ENCODE data around the gene DSN1.

DSN1 gene

DNA sequence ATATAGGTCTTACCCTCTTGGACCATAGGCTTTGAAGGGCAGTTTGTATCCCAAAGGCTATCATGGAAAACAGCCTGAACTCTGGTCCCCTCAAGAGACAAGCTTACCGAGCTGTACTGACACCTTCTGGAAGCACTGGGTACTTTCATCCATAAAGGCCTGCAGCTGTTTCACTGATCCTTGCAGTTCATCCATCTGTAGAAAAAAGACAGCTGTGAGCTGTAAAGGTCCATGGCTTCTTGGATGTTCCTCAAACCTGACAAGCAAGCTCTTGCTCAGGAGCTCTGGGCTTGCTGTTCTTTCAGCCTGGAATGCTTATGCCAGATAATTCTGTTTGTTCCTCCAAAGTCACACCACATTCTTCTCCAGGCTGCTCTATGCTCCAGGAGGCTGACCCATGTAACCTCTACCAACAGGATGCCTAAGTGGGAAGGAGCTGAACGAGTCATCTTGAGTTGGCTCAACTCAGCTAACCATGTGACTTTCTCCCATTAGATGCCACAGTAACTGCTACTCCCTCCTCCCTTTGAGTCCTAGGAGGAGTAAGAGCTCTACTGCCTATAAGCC is 18.8 kb downstream of the DSN1 start:
- DNase-seq (ENCODE audit: low spot score) = peak; percentile 84

- no peak for DNase-seq (ENCODE audit: low spot score)
Observed at GRCh38 chr20:36752582-36752981, 21.0 kb downstream of the DSN1 start.

GRCh38 chr20:36745927-36746659 is 27.5 kb downstream of the DSN1 start, which contains the start of gene NDRG3:
Gene NDRG3 (minus strand): TSS chr20:36746090. CDS start chr20:36721735, 24,355 bp downstream.
- peak; percentile 95 for DNase-seq (ENCODE audit: low spot score)

GRCh38 chr20:36745234-36745926 is 28.2 kb downstream of the DSN1 start:
- DNase-seq (ENCODE audit: low spot score) = peak; percentile 38

DNA sequence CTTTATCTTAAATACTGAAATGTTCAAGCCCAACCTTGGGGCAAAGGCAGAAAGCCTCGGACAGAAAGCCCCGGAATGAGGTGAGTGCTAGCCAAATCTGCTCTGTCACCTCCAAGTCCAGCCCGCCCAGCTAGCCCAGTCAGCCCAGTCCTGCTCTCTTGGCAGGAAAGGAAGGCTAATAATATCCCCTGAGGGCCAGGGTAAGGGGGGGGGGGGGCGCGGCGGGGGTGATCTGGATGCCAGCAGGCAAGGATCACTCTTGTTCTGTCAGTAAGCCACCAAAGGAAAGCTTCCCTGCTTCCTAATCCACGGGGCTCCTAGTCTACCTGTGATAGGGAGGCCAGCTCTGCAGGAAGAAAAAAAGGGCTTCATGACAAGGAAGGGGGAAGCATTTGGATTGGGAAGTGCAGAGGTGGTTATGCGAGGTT is 28.8 kb downstream of the DSN1 start:
- DNase-seq (ENCODE audit: low spot score) = peak; percentile 18

- DNase-seq (ENCODE audit: low spot score) = no peak
Observed at GRCh38 chr20:36744243-36744642, 29.3 kb downstream of the DSN1 start.

DNA sequence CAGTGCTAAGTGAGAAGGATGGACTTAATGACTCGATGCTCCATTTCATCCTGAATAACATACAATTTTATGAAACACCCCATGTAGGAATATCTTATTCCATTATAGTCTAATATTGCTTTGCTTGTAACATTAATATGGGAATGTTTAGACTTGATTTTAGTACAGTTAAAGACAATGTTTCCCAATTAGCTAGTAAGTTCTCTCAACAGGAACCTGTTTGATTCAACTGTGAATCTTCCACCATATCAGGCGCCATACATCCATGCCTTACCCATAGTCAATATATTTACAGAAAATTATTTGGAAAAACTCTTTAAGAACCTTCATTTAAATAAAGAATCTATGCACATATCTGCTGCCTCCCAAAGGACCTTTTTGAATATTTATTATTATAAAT is 31.0 kb downstream of the DSN1 start:
- no peak for DNase-seq (ENCODE audit: low spot score)

DNA sequence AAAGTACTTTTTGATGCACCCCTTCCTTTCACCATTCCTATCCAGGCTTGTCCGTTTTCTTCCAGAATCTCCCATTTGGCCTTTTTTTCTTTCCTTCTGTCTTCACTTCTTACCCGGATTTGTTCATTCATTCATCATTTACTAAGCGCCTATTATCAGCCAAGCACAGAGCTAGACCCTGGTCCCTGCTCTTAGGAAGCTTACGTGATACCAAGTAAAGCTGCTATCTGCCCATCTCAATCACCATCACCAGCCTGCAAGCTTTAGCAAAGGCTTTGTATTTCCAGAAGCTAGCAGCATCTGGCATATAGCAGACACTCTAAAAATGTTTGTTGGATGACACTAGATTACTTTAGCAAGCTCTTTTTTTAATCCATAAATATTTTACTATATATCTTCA is 32.5 kb downstream of the DSN1 start:
- no peak for DNase-seq (ENCODE audit: low spot score)

GRCh38 chr20:36737183-36737499 is 36.4 kb downstream of the DSN1 start:
- no peak for DNase-seq (ENCODE audit: low spot score)

DNA sequence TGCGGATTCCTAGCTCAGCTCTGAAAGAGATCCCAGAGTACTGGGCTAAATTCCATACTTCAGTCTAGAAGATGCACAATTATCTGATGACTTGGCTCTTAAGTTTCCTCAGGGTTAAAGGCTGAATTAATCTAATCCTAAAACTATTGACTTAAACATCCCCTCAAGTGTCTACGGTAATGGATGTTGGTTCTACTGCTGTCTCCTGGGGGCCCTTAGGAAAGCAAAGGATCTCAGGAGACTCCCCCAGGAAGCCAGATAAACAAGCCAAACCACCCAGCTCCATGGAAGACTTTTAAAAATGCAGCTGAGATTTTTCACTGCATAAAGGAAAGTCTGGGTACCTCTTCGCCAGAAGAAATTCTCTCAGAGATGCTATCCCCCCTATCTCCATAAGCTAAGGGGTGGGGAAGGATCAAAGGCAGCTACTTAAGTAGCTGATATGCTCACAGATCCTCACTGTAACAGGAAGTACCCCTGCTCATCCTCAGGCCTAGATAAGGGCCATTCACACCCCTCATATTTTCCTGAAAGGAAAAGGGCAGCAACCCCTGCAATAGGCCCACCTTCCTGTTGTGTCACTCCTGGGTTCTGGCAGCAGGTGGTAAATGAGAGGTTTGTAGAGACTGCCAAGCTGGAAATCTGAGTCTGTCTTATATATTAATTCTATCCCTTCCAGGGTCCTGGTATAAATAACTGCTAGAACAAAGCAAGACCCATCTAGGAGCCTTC is 36.9 kb downstream of the DSN1 start:
- DNase-seq (ENCODE audit: low spot score) = no peak

DNA sequence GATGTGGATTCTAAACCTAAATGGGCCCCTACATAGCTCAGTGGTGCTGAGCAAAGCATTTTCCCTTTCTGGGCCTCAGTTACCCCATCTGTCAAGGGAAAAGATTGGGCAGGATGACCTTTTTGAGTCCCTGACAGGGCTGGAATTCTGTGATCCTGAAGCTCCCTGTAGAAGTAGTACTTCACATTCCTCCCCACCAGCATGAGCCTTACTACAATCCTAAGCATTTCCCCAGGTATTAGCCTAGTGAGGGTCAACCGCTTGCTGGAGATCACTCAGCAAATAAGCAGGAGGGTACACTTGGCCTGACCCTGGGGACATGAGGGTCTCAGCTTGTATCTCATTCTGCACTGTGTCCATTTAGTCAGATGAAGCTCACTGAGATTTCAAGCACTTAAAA is 41.1 kb downstream of the DSN1 start:
- no peak for DNase-seq (ENCODE audit: low spot score)

- no peak for DNase-seq (ENCODE audit: low spot score)
Observed at GRCh38 chr20:36728986-36729385, 44.6 kb downstream of the DSN1 start.

DNA sequence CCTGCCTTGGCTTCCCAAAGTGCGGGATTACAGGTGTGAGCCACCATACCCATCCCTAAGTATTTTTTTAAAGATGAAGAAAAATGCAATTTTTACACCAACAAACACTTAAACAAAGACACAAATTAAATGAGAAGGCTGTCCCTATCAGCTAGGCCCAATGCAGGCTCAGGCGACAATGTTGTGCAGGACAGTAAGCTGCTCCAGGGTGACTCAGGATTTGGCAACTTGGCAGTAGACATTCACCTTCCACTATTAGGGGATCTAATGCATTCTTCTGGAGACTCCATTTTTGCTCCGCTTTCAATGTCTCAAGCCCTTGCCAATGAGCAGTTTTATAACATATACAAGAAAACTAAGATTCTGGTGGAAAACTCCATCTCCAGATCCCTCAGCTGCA is 47.4 kb downstream of the DSN1 start:
- no peak for DNase-seq (ENCODE audit: low spot score)

GRCh38 chr20:36720510-36720909 is 53.1 kb downstream of the DSN1 start:
- DNase-seq (ENCODE audit: low spot score) = no peak

GRCh38 chr20:36717657-36718056 is 55.9 kb downstream of the DSN1 start:
- peak; percentile 49 for DNase-seq (ENCODE audit: low spot score)

DNA sequence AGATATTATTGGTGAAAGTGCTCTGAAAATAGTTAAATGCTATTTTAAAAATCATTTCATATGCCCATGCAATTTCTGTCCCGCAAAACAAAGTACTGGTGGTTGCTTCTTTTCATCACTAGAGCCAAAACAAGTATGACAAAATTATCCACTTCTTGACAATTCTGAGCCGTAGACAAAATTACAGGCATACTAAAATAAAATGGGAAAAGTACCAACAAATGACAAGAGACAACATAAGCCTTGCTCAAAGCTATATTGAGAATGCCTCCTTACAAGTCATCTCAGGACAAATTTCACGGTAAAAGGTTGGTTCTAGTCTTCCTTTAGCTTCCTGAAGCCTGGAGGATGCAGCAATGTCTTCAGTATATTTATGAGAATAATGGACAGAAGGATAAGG is 56.5 kb downstream of the DSN1 start:
- no peak for DNase-seq (ENCODE audit: low spot score)

GRCh38 chr20:36712775-36713174 is 60.8 kb downstream of the DSN1 start:
- no peak for DNase-seq (ENCODE audit: low spot score)

DNA sequence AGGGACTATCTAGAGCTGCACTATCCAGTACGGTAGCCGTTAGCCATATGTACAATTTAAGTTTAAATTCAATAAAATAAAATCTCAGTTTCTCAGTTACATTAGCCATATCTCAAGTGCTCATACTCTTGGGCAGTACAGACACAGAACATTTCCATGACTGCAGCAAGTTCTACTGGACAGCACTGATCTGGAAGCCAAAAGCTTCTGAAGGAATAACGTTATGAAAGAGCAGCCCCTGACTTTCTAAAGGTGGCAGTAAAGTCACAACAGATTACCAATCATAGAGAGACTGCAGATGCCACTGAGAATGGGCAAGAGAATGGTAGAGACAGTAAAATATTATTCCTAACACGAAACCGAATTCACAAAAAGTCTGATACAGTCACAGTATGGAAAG is 64.4 kb downstream of the DSN1 start:
- no peak for DNase-seq (ENCODE audit: low spot score)

DNA sequence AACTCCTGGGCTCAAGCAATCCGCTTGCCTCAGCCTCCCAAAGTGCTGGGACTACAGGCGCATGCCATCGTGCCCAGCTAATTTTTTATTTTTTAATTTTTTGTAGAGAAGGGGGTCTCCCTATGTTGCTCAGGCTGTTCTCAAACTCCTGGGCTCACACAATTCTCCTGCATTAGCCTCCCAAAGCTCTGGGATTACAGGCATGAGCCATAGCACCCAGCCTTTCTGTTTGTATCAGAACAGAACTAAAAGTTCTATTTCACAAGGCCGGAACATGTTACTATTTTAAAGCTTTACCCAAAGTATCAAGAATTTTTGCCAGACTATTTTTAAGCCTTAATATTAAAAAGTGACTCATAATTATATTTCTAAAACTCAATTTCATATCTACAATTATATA is 70.0 kb downstream of the DSN1 start:
- DNase-seq (ENCODE audit: low spot score) = no peak
